Activated CD4-positive, alpha-beta T cell treated with anti-CD3 and anti-CD28 coated beads for 1 hour (primary cell): Measurements from ENCODE around the gene PAX8.
"Not testable (repeated sequence)": the region's sequence is repeated elsewhere in the genome, so short reads cannot be mapped to it uniquely, and the experiment has no call there.

Experiments
- DNase-seq: peaks from one replicate; pipeline ENCODE4 v3.0.0-alpha.2; 2020

Gene PAX8

DNA sequence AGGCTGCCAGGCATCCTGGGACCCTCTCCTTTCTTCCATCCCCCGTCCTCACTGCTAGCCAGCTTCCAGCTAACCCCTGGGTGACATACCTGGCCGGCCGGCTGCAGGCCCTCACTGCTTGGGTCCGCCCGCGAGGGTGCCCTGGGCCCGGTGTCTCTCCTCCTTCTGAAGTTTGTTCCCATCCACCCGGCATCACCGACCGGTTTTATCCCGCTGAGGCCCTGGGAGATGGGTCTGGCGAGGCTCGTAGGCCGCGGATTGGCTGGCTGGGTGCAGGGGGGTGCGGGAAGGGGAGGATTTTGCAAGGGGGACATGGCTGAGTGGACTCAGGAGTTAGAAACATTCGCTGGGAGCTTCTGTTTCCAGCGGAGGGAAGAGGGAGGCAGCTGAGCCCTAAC lies at the start of gene PAX8:
Gene PAX8 (minus strand): TSS at position 180 of the 398 bp plus-strand sequence. CDS start 527 bp downstream, outside the sequence.
- no peak for DNase-seq

DNA sequence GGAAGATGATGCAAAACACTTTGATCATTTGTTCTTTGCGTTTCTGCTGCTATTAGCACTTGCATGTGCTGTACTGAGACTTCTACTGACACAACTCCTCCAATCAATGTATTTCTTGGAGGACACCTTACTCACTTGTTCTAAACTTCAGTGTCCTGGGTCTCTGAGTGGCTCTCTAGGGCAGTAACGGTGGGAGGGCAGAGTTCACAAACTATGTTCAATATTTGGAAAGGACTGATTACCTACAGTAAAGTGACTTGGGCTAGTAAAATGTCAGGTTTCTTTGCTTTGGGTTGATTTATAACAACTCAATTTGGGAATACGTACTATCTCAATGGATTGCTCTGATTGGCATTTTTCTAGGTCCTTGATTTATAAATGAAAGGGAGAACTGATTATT lies 49.3 kb upstream of the PAX8 start:
- no peak for DNase-seq

DNA sequence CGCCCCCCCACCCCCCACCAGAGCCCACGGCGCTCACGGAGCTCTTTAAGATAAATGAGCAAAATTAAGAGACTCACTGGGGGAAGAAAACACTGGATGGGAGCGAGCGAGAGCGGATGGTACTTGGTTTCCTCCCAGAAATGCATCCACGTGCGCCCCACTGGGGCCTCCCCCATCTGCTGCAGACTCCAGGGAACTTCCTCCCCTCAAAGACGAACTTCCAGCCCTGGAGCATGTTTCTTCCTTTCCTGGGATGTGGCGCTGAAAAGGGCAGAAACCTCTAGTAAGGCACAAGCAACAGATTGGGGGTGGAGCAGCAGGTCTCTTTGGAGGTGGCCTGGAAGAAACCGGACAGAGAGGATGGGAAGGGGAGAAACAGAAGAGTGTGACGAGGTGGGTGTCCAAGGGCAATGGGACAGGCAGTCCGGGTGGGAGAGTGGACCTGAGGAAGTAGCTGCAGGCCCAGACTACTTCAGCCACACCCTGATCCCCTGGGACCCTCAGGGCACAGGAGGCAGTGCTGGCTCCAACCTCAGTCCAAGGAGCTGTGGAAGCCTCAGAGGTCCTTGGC lies 46.5 kb upstream of the PAX8 start:
- not testable (repeated sequence) for DNase-seq

DNA sequence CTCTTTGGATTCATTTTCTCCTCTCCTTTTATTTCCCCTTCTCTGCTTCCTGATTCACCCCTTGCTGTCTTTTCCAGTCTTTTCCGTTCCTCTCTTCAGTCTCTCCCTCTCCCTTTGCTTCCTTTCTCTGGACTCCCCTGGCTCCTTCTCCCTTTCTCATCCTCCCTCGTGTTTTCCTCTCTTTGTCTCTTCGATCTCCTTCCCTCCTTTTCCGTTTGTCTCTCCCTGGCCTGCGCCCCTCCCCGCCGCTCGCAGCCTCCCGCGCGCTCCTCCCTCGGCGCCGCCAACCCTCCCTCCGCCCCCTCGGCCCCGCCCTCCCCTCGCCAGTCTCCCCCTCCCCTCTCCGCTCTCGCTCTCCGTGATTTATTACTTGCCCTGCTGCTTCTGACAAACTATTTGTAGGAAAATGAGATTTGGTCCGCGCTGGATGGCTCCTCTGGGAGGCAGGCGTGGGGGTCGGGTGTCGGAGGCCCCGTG lies 46.0 kb upstream of the PAX8 start:
- DNase-seq = peak; percentile 21

DNA sequence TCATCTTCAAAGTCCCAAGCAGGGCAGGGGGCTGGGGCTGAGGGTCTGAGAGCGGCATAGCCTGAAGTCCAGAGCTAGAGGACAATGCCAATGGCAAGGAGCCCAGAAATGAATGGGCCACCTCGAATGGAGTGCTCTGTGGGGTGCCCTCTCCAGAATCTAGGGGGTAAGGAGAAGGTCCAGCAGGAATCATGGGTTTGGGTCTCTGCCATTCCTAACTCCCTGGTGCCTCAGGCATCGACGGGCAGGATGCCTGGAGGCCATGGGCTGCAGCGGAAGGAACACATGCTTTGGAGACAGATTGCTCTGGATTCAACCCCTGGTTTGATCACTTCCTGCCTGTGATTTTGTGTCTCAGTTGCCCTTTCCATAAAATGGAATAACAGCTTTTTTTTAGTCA lies 44.4 kb upstream of the PAX8 start:
- not testable (repeated sequence) for DNase-seq

DNA sequence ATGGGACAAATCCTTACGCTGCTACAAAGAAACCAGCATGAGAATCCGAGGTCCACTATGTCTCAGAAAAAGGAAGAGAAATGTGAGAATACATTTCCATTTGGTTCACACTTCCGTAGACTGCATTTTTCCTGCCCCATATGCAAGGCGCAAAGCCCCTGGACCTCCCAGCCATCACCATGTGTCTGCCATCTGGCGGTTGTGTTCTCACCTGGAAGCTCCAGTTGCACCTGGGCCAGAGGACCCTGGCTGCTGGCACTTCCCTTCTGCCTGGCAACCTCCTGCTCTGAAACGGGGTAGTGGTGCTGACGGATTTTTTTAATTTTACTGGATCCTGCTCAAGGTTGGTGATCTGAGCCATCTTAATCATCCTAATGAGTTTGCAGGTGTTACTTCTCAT lies 41.4 kb upstream of the PAX8 start:
- DNase-seq = not testable (repeated sequence)

DNA sequence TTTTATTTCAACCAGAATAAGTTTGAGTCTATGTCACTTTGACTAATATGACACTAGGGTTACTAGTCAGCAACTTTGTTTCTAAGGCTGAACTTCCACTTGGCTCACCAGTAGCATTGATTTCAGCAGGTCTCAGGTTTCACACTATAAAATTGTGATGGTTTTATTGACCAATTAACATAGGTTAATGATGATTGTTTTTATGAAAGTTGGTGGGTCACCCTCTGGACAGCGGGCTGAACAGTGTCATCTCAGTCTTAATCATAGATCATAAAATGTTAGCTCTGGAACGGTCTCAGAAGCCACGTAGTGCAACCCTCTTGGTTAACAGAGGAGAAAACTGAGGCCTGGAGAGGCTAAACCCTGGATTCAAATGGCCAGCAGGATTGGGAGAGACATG lies 40.2 kb upstream of the PAX8 start:
- DNase-seq = not testable (repeated sequence)

DNA sequence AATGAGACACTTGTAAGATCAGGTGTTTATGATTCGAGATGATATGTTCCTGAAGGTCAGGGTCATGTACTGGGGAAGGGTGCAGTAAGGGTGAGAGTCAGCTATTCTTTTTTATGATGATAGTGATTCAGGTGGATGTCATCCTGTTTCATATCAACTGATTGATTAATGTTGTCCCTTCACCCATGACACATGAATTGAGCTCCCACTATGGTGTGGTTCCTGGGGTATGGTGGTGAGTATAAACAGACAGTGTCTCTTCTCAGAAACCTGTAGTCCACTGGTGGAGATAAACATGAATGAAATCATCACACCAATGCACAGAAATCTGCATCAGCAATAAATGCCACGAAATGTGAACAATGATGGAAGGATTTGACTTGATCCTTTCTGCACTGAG lies 37.4 kb upstream of the PAX8 start:
- no peak for DNase-seq

DNA sequence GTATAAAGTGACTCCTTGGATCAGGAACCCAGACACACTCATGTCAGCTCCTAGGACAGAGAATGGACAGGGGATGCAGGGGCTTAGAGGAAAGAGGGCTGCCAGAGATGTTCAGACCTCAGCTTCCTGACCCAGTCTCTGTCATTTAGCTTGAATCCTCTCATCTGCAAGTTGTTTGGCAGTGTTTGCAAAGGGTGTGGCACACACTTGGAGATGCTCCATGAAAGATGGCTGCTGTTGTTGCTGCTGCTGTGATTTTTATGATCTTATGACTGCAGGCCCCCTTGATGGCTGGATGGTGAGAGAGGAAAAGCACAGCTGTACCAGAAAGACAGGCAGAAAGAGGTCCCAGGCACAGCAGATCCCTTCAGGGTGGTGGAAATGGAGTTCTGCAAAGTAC lies 35.9 kb upstream of the PAX8 start:
- DNase-seq = not testable (repeated sequence)

DNA sequence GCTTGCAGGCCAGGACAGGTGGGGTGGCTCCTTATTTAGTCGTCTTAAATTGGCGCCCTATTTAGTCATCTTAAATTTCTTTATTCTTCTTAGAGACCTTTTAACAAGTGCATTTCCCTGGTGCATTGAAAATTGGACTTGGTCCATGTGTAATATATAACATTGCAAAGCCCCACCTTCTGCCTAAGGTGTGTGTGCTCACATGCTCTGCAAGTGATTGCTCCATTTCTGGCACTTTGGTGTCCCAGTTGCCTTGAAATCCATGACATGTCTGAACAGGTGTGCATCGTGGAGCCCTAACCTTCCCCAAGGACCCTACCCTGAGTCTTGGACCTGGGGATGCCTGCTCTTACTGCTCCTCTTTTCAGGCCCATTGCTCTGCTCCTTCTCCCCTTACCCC lies 35.5 kb upstream of the PAX8 start:
- not testable (repeated sequence) for DNase-seq

DNA sequence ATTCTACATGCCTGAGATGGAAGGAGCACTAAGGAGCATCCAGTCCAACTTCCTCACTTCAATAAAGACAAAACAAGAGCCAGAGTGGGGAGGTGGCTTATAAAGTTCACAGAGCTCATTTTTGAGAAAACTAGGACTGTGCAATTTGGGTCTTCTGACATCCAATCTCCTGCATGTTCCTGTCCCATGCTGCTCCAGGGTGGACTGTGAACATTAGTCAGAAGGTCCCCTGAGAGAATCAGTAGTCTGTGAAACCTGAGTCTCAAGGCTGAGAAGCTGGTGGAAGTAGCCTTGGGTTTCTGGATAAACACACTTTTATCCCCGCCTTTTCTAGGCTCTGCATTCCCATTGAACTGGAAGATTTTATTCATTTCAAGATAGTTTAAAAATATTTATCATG lies 33.1 kb upstream of the PAX8 start:
- not testable (repeated sequence) for DNase-seq

DNA sequence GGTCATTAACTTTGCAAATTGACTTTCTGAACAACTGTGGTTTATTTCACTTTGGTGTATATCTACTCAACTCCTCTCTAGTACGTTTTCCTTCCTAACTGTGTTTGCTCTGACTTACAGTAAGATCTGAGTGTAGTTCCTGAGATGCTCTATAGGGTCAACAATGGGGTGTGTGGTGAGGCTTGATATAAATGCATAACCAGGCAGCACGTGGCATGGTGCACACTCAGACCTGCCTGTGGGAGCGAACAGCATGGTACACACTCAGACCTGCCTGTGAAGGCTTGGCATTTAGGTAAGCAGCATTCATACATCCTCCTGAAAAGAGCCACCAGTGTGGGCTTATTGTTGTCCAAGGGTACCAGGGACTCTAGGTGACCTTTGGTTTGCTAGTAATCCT lies 32.5 kb upstream of the PAX8 start:
- DNase-seq = not testable (repeated sequence)

DNA sequence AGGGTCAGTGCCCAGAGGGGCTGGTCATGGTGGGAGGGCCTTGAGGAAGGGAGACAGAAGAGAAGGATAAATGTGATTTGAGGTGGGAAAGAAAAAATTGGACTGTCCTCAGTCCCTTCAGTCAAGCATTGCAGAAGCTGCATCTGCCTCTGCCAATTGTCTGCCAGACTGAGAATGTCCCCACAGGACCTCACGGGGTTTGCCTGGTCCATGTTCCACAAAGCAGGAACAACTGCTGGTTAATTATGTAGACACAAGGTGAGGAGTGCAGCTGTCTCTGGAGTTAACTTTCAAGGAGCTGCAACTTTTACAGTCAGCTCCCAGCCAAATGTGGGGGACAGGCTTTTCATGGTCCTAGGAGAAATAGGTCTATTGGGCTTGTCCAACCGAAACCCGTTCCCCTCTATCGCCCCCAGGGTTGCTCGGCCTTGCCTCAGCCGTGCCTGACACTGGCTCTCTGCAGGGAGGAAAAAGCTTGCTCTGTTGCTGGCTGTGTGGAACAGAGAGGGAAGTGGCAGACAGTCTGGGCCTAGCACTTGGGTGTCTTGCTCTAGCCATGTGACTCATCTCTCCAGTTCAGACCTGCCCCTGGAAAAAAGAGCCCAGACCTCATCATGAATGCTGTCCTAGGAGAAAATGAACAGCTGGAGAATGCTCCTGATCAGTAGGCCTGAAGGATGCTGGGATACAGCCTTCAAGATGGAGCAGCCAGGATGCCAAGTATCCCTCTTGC lies 31.1 kb upstream of the PAX8 start:
- DNase-seq = no peak

DNA sequence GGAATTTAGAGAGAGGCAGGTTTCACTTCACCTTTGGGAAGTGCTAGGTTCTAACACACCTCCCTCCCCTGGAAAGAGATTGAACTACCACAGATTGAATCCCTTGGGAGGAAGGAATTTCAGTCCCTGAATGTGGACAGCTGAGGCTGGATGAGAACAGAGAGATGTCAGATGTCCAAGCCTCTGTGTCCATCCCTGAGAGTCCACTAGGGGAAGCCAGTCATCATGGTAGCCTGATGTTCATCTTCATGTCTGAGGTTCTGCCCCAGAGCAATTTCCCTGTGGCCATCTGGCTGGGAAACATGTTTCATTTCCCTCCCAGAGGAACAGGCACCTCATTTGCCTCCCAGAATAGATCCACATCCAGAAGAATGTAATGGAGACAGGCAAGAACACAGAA lies 30.1 kb upstream of the PAX8 start:
- DNase-seq = not testable (repeated sequence)

DNA sequence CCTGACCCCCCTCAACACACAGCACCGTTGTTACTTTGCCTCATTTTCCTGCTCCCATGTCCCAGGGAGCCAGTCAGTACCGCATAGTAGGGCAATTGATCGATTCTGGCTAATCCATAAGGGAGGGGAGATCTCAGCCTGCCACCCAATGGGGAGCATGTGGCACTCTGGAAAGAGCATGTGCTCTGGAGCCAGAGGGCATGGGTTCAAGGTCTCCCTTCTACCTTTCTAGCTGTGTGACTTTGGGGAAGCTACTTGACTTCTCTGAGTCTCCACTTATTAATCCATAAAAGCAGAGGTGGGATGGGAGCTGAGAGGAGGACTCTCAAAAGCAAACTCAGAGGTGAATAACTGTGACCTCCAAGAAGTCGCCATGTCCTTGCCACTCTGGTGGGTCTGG lies 27.5 kb upstream of the PAX8 start:
- DNase-seq = not testable (repeated sequence)

DNA sequence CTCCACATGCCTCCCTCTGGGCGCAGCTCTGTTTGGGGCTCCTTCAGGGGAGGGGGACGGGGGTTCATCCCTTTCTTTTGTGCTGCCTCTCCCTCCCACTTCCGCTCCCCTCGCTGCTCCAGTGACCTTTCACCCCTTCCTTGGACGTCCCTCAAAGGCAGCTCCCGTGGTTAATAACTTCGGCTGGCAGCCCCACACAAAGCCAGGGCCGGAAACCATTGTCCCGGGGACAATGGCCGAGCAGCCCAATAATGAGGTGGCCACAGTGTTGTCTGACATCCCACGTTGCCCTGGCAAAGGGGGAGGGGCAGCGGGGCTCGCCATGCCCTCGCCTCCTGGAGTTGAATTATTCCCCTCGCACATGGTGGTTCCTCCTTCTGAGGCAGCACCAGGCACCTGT lies 27.0 kb upstream of the PAX8 start:
- not testable (repeated sequence) for DNase-seq

DNA sequence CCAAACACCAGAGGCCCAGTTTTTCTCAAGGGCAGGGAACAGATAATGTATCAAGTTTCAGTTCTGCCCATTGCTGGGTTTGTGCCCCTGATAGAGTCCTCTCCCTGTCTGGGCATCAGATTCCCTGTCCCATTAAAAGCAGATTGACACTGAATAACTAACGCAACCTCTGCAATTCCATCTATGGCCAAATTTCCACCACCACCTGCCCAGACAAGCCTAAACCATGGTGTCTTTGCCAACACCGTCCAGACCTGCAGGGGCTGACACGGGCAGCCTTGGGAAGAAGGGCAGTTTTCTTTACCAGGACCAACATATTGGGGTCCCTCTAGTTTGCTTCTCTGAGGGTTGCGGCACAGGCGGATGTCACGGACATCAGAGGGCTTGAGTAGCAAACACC lies 26.4 kb upstream of the PAX8 start:
- DNase-seq = no peak

DNA sequence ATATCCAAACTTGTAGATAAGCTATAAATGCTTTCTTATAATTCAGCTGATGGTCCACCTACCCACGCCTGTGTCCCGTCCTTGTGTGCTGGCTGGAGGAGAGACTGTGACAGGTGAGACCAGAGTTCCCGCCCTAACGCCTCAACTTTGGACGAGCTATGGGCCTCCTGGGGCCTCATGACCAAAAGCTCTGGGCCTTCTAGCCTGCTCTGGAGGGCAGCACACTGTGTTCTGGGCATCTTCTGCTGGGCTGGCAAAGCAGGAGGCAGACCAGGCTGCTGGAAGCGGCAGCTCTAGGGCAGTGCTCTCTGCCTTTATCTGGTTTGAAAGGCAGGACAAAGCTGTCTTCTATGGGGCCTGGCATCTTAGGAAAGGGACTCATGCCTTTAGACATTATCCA lies 26.0 kb upstream of the PAX8 start:
- DNase-seq = no peak

DNA sequence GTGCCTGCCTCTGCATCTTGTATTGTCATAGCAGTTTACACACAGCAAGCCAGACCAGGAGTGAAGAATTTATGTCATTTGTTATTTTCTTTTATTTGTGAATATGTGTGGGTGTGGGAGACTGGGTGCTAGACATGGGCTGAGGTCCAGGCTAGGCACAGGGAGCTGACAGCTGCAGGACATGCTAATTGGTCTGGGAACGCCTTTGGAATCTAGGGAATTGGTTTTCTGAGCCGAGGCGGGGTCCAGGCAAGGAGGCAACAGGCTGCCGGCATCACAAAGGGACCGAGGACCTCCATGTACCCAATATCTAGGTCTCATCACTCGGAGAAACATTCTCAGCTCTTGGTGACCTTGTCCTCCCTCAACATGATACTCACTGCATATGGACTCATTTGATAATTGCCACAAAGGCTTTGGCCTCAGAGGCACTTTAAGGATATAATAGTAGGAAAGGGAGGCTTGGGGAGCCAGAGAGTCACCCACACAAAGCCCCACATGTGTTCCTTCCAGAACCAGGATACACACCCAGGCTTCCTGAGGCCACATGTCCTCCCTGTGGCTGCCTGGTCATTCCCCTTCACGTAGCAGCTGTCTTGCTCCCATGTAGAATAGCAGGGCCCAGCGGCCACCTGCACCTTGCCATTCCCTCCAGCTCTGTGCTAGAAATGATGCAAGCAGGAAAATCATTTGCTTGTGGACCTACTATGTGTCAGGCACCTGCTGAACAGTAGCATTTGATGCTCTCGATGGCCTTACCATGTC lies 23.7 kb upstream of the PAX8 start:
- not testable (repeated sequence) for DNase-seq

DNA sequence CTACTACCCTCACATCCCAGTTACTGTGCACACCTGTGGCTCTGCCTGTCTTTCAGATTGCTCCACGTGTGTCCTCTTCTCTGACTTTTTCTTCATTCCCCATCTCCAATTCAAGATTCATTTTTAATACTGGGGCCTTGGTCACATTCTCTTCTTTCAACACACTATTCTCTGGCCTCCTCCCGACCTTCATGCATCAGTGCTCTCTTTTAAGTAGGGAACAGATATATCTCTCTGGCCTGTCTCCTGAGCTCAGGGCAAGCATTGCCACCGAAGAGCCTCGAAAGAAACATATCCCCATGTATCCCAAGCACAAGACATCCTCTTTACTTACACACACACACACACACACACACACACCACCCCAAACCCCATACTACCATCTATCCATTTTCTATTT lies 21.6 kb upstream of the PAX8 start:
- no peak for DNase-seq

DNA sequence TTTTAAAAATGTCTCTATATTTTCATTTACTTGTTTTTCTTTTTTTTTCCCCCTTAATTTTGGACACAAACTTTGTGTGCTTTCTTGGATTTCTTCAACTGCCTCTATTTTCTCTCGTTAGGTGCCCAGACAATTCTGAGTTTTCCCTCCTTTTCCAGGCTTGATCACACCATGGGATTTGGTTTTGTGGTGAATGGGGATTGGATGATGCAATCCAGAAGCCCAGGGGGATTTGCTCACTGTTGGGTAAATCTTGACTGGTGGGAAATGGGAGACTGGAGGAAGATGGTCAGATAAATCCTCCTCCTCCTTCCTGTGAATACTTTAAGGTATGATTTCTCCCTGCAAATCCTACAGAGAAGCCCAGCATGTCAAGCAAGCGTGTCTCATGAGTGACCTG lies 19.5 kb upstream of the PAX8 start:
- no peak for DNase-seq

DNA sequence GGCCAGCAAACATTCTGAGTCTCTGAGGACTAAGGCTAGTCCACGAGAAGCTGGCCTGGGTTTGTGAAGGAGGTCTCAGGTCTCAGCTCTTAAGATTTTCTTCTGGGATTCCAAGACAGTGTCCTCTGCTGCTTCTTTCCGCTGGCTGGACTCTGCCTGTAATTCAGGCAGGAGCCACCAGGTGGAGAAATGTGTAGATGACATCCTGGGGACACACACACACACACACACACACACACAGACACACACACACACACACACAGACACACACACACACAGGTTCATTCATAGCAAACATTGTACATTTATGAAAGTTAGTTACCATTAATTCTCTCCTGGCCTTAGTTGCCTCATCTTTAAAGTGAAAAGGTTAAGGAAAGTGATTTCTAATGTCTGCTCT lies 18.9 kb upstream of the PAX8 start:
- DNase-seq = not testable (repeated sequence)

DNA sequence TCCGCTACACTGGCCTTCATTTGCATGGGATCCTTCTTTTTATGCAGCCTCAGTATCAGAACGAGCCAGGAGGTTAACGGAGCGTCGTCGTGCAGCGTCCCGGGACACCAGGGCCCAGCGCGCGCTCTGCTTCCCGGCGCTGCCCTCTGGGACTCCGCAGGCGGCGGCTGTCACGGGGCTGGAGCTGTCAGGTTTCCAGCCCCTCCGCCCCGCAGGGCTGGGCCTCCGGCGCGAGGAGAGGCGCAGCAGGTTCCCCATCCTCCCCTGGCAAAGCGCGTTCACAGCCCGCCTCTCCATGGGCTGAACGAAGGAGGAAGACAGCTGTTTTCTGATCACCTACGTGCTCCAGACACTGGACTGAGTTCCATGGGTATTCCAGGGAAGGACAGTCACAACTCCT lies 12.5 kb upstream of the PAX8 start:
- DNase-seq = no peak

DNA sequence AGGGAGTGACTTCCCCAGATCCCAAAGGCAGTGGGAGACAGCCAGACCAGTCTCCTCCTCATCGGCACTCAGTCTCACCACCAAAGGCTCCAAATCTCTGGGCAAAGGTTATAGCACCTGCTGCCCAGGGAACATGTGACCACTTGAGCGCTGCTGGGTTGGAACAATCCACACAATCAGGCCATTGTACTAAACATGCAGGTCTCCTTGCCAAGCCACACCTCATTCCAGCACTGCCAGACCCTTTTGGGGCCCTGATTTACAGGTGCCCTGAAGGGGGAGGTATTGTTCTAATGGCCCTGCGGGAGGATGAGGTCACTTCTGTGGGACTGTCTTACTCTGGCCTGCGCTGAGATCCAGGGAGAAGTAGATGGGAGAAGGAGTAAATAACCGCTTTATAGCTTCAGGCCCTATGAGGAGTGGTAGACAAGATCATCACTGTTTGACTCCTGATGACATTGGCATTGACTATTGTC lies 10.0 kb upstream of the PAX8 start:
- DNase-seq = not testable (repeated sequence)
